ENCODE measurements around the gene HCN2.

The HCN2 gene

DNA sequence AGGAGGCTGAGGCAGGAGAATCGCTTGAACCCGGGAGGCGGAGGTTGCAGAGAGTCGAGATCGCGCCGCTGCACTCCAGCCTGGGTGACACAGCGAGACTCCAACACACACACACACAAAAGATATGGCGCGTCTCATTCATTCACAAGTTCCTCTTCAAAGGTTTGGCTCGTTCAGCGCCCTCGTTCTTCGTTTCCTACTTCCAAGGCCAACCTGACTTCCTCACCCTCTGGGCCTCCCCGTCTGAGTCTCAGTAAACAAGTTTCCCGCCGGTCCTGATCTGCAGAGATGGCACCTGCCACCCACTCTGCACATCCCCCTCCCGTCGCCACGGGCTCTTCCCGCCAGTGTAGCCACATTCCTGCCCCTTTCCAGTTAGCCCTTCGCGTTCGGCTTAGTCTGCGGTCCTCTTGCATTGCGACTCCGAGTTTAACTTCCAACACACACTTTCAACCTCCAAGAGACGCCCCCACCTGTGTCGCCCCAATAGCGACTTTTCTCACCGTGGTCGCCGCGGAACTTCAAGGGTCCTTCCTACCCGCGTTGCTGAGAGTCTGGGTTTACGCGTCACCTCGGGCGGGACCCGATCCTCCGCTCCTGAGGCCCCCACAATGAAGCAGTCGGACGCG, 18.6 kb upstream of the HCN2 start:
- FAIRE-seq (peak; percentile 56), DNase-seq (ENCODE audit: insufficient read length, low spot score) (no peak)

DNA sequence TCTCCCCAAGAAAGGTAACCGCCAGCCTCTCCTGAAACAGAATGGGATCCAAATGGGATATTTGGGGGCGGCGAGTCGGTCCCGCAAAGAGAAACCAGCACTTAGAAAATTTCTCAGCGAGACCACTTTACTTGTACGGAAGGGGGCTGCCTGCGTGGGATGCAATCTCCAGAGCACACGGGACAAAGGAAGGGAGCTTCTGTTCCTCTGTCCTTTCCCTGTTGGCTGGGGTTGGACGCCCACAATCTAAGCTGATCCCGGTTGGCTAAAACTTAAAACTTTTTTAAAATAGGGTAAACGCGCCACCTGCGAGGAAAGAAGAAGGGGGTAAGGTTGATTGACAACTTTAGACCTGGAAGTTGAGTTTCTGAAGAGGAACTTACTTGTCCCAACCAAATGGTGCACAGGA, 18.1 kb upstream of the HCN2 start:
- FAIRE-seq = peak; percentile 91
- DNase-seq (ENCODE audit: insufficient read length, low spot score) = no peak

DNA sequence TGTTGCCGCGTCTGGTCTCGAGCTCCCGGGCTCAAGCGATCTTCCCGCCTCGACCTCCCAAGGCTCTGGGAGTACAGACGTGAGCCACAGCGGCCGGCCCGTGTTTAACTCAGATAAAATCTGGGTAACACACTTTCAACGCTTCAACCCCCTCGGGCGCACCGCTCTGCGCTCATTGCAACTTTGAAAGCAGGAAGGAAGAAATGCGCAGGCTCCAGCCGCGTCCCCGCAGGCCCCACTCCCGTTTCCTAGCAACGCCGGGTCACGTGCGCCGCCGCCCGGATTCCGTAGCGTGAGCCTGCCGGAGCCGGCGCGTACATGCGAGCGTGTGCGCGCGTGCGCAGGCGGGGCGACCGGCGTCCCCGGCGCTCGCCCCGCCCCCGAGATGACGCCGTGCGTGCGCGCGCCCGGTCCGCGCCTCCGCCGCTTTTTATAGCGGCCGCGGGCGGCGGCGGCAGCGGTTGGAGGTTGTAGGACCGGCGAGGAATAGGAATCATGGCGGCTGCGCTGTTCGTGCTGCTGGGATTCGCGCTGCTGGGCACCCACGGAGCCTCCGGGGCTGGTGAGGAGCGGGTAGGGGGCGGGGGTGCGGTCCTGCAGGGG, 17.4 kb upstream of the HCN2 start, which contains the start of gene BSG:
TSS of gene BSG (plus strand) at position 457 of the 603 bp plus-strand sequence. CDS start at position 496, 39 bp downstream.
- peak; percentile 97 for FAIRE-seq
- DNase-seq (ENCODE audit: insufficient read length, low spot score) = peak; percentile 98

DNA sequence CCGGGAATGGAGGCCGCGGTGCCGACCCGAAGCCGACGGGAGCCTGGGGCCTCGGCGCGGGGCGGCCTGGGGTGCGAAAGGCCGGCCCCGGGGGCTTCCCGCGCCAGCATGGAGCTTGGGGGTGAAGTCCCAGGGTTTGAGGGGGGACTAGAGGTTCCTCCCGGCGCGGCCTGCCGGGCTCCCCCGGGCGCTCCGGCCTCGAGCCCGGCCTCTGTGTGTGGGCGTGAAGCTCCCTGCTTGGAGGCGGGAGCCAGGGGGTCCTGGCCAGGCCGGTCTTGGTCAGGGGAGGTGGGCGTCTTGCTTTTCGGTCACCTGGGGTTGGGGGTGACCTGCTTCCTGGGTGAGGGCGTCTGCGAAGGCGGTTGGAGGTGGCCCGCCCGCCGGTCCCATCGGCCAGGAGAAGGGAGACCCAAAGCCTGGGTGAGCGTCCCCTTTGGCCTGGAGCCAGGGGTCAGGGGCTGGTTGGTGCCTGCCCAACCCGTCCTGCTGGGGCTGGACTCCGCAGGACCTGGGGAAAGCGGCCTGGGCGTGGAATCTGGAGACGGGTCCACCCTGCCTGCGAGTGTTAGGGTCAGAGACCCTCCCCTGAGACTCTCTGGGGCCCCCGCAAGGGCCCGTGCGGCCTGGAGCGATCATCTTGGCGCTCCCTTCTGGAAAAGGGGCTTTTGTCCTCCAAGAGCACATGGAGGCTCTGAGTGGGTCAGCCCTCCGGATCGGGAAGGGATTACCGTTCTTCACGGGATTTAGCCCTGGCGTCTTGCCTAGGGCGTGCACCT, 16.8 kb upstream of the HCN2 start:
- DNase-seq (ENCODE audit: insufficient read length, low spot score) (no peak), FAIRE-seq (peak; percentile 75)

DNA sequence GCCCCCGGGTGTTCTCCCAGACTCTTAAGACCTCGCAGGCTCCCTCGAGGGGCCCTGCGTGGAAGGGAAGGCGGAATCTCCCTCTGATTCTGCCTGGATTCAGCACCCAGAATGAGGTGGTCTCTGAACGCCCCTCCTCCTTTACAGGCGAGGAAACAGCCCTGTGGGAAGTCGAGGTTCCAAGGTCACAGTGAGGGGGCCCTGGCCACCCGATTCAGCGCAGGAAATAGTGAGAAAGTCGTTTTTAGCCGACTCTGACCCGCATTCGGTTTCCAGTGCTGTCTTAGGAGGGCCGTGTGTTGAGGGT, 16.2 kb upstream of the HCN2 start:
- DNase-seq (ENCODE audit: insufficient read length, low spot score) (no peak), FAIRE-seq (no peak)

DNA sequence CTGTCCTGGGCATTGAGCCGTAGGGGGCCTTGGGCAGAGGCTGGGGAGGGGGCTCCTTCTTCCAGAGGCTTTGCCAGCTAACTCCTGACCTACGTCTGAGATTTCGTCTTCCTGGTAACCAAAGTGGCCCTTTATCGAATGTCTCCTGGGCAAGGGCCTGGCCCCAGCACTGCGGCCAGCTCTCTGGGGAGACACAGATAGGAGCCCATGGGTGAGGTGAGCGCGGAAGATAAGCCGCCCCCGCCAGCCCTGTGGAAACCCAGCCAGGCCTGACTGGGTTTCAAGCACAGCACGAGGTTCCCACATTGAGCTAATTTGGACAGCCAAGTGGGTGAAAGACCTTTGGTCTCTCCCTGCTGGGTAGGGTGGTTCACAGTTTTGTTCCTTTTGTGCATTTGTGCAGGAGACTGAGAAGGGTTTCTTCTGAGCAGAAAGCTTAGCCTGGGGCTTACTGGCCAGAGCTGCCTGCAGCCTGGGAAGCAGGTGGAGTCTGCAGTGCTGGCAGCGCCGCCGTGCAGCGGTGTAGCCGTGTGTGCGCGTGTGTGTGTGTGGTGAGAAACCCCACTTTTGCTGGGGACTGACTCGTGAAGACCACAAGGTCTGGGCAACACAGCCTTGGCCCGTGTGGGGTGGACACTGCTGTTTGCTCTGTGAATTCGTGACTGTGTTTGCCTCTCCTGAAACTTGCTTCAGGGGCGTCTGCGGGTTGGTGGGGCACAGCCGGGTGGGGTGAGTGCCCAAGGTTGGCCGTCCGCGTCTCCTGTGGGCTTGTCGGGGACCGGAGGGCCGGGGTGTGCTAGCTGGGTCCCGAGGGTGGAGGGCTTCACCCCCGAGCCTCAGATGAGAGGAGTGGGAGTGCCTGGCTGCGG, 14.8 kb upstream of the HCN2 start:
- peak; percentile 63 for FAIRE-seq
- DNase-seq (ENCODE audit: insufficient read length, low spot score) = no peak

DNA sequence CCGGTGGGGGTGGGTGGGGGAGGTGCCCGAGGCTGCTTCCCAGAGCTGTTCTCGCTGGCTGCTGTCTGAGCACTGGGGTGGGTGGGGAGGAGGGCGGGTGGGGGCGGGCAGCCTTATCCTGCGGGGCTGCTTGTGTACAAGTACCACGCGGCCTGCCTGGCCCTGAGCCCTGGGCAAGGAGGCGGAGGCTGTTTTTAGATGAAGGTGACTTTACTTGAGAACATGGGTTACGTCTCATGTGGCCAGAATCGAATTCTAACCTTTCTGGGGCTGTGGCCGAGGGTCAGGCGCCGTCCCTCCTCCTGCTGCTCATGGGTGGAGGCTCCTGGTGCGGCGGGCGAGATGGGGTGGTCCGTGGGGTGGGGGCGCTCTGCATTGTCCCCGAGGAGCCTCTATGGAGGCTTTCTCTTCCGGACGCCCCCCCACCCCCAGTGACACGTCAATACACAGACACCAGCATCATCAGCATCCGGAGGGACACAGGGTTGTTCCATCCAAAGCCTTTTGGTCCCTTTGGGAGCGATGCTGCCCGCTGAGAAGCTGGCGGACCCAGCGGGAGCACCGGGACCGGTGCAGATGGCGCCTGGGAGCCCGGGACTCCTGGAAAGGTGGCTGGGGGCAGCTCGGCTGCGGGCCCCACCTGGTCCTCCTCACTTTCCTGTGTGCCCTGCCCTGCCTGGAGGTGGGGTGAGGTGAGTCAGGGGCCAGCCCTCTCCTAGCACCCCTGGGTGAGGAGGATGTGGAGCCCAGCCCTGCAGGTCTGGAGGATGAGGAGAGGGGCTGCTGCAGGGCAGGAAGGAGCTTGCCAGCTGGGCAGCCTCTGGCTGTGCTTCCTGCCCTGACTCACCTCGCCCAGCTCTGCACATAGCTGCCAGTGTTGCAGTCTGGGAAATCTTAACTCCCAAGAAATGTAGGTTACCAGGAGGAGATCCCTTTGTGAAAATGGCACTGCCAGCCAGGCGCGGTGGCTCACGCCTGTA, 13.9 kb upstream of the HCN2 start:
- DNase-seq (ENCODE audit: insufficient read length, low spot score) = no peak
- FAIRE-seq = no peak

DNA sequence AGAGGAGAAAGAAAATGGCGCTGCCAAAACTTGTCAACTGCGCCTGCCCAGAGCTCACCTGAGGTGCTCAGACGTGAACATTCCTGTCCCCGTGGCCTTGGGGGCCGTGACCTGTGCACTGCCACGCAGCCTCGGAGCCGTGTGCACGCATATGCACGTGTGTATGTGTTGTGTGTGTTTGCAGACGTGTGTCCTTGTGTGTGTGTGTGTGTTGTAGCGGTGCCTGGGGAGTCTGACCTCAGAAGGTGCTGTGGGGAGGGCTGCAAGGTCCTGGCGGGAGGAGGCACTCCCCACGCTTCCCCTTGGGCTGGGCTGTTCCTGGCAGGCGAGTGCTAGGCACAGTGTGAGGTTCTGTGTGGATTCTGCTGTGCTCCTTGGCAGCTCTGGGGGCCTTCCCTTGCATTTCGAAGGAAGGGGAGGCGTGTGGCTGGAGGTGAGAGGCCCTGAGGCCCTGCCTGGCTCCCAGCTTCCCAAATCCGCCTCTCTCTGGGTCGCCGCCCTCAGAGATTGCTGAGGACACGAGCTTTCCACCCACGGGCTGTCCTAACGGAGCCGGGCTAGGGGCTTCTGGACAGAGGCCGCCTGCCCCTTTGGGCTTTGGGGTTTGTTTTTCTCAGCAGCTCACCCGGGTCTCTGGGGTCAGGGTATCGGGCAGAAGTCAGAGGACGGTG, 12.8 kb upstream of the HCN2 start:
- no peak for DNase-seq (ENCODE audit: insufficient read length, low spot score)
- no peak for FAIRE-seq

DNA sequence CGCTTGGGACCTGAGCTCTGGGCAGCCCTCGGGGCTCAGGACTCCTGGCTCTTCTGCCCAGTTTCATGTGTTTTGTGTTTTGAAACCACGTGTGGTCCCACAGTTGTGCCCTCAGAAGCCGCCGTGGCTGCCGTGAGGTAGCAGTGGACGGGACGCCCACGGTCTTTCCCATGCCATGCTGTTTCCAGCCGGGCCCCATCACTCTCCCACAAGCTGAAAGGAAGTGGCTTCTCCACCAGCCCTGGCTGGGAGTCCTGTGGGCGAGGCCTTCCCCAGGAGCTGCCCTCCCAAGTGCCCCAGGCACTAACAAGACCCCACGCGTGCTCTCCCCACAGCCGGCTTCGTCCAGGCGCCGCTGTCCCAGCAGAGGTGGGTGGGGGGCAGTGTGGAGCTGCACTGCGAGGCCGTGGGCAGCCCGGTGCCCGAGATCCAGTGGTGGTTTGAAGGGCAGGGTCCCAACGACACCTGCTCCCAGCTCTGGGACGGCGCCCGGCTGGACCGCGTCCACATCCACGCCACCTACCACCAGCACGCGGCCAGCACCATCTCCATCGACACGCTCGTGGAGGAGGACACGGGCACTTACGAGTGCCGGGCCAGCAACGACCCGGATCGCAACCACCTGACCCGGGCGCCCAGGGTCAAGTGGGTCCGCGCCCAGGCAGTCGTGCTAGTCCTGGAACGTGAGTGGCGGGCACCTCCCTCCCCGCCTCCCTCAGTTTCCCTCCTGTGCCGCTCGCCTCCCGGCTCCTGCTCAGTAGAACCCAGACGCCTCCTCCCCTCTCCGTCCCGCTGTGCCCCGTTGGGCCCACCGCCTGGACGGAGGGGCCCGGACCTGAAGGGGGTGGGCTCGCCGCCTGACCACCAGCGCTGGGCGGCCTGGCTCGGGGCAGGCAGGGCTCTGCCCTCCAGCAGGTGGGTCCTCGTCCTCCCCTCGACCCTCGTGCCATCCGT, 12.0 kb upstream of the HCN2 start:
- no peak for FAIRE-seq

DNA sequence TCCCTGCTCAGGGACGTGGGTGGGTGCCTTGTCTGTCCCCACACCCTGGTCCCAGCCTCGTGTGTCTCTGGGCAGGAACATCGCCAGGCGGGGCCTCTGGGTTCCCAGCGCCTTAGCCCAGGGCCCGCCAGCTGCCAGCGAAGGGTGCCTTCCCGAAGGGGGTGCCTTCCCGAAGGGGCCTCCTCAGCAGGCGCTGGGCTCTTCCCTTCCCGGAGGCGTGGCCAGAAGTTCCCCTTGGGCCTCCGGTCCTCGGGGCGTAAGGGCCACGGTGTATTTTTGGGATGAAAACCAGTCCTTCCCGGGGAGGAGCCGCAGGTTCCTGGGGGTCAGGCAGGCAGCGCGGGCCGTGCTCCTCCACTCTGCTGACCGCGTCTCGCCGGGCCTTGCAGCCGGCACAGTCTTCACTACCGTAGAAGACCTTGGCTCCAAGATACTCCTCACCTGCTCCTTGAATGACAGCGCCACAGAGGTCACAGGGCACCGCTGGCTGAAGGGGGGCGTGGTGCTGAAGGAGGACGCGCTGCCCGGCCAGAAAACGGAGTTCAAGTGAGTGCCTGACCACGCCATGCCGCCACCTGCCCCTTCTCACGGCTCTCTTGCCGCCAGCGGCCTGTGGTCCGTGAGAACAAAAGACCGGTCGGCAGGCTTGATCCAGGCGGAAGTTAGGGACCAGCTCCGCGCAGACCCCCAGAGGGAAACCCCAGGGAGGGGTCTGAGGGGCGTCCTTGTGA, 10.4 kb upstream of the HCN2 start:
- DNase-seq (ENCODE audit: insufficient read length, low spot score) (no peak), FAIRE-seq (no peak)

More for the DNA sequence above, 12.0 kb upstream of the HCN2 start:
- no peak for DNase-seq (ENCODE audit: insufficient read length, low spot score)

DNA sequence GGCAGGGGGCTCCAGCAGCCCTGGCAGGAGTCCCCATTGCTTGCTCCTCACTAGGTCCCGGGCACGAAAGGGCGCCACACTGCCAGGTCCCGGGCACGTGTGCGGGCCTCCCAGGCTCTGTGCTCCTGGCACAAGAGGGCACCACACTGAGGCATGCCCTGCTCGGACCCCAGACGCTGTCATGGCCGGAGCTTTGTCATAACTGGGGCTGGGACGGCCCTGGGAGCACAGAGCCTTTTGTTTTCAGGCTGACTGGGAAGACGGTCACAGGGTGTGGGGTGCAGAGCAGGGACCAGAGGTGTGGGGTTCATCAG, 9.9 kb upstream of the HCN2 start:
- DNase-seq (ENCODE audit: insufficient read length, low spot score) (no peak), FAIRE-seq (no peak)

DNA sequence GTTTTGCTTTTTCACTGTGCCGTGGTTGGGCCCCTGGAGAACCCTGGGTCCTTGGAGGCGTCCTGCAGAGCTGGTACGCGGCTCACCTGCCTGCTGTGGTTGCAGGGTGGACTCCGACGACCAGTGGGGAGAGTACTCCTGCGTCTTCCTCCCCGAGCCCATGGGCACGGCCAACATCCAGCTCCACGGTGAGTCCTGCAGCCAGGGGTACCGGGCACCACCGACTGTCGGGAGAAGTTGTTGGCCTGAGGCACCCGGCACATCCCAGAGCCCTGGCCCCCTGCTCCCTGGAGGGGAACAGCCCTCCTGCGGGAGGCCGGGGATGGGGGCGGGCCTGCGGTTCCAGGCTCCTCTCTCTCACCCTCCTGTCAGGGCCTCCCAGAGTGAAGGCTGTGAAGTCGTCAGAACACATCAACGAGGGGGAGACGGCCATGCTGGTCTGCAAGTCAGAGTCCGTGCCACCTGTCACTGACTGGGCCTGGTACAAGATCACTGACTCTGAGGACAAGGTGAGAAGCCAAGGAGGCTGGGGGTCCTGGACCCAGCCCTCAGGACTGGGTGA, 9.3 kb upstream of the HCN2 start:
- no peak for DNase-seq (ENCODE audit: insufficient read length, low spot score)
- FAIRE-seq = no peak

DNA sequence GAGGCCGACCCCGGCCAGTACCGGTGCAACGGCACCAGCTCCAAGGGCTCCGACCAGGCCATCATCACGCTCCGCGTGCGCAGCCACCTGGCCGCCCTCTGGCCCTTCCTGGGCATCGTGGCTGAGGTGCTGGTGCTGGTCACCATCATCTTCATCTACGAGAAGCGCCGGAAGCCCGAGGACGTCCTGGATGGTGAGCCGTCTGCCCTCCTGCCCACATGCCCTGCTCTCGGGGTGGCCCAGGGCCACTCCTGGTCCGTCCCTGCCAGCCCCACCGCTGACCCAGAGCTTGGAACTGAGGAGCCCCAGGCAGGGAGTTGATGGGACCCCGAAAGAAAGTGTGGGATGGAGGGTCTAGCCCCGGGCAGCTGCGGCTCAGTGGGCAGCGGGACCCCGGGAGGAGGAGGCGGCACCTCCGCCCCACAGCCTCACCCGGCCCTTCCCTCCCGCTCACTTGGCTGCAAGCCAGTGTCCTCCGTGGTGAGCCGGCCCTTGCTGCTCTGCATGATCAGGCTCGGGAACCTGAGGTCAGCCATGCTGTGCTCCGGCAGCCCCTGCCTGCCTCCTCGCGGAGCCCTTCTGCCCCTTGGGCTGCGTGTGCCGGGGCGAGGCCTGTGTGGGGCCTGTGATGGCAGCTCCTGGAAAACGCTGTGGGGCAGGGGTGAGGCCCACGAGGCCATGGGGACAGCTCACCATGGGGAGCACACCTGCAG, 8.1 kb upstream of the HCN2 start:
- DNase-seq (ENCODE audit: insufficient read length, low spot score) (no peak), FAIRE-seq (no peak)

DNA sequence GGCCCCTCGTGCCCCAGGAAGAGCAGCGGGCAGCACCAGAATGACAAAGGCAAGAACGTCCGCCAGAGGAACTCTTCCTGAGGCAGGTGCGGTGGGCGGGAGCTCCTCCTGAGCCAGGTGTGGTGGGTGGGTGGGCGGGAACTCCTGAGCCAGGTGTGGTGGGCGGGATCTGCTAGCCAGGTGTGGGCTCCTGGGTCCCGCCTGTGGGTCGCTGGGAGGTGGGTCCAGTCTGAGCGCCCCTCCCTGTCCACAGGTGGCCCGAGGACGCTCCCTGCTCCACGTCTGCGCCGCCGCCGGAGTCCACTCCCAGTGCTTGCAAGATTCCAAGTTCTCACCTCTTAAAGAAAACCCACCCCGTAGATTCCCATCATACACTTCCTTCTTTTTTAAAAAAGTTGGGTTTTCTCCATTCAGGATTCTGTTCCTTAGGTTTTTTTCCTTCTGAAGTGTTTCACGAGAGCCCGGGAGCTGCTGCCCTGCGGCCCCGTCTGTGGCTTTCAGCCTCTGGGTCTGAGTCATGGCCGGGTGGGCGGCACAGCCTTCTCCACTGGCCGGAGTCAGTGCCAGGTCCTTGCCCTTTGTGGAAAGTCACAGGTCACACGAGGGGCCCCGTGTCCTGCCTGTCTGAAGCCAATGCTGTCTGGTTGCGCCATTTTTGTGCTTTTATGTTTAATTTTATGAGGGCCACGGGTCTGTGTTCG, 7.0 kb upstream of the HCN2 start:
- DNase-seq (ENCODE audit: insufficient read length, low spot score) = no peak
- FAIRE-seq = no peak

DNA sequence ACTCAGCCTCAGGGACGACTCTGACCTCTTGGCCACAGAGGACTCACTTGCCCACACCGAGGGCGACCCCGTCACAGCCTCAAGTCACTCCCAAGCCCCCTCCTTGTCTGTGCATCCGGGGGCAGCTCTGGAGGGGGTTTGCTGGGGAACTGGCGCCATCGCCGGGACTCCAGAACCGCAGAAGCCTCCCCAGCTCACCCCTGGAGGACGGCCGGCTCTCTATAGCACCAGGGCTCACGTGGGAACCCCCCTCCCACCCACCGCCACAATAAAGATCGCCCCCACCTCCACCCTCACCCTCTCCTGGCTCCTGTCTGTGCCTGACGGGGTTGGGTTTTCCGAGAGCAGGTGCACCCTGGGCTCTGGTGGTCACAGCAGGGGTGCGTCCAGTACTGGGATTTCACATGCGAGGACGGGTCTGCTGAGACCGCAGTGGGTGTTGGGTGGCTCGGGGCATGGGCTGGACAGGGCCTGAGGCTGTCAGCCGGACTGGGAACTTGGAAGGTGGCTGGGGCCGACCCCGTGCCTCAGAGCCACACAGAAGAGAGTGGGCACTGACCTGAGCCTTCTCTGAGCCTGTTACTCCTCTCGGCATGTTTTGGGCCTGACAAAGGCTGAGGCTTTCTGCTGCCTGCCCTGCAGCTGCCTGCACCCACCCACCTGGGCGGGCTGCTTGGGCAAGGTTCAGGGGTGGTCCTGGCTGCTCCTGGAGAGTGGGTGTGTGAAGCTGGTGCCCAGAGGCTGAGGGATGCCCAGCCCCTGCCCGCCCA, 6.3 kb upstream of the HCN2 start:
- FAIRE-seq (no peak), DNase-seq (ENCODE audit: insufficient read length, low spot score) (no peak)

DNA sequence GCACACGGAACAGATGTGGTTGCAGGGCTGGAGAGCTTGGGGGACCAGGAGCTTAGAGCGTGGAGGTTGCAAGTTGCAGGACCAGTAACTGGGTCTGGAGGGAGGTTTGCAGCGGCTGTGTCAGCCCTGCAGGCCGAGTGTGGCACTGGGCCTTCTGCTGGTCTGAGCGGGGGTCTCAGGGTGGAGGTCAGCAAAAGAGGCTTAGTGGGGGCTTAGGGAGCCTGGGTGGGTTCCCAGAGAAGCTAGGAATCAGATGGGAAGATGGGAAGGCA, 5.8 kb upstream of the HCN2 start:
- DNase-seq (ENCODE audit: insufficient read length, low spot score) (no peak), FAIRE-seq (no peak)

Data from GM19239 (cell line).